ENCODE measurements around the gene DCHS2.

DCHS2 gene

DNA sequence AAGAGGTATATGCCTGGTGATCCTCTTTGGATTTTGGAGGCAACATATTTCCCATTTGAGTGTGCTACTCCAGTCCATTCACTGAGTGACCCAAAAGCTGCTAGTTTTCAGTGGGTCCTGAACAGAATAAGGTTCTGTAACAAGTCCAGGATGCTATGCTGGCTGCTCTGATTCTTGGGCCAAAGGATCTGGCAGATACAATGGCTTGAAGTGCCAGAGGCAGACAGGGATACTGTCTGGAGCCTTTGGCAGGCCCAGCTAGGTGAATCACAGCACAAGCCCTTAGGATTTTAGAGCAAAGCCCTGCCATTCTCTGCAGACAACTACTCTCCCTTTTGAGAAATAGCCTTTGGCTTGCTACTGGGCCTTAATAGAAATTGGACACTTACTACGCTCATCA lies 40.6 kb downstream of the DCHS2 start:
- TF ChIP-seq TAF1 (IDR thresholded peaks at IDR 0.05; ENCODE audit: borderline replicate concordance, insufficient read depth, low read length) (no peak), SIN3A (IDR thresholded peaks at IDR 0.05; ENCODE audit: borderline replicate concordance, insufficient read depth, low read length) (no peak), POLR2AphosphoS5 (IDR thresholded peaks at IDR 0.05; ENCODE audit: low read depth, low read length) (no peak), FOXP2 (optimal IDR thresholded peaks at IDR 0.05; ENCODE audit: borderline replicate concordance, extremely low read depth, extremely low read length, insufficient read depth) (no peak)
- TF ChIP-seq, protein P1, sequence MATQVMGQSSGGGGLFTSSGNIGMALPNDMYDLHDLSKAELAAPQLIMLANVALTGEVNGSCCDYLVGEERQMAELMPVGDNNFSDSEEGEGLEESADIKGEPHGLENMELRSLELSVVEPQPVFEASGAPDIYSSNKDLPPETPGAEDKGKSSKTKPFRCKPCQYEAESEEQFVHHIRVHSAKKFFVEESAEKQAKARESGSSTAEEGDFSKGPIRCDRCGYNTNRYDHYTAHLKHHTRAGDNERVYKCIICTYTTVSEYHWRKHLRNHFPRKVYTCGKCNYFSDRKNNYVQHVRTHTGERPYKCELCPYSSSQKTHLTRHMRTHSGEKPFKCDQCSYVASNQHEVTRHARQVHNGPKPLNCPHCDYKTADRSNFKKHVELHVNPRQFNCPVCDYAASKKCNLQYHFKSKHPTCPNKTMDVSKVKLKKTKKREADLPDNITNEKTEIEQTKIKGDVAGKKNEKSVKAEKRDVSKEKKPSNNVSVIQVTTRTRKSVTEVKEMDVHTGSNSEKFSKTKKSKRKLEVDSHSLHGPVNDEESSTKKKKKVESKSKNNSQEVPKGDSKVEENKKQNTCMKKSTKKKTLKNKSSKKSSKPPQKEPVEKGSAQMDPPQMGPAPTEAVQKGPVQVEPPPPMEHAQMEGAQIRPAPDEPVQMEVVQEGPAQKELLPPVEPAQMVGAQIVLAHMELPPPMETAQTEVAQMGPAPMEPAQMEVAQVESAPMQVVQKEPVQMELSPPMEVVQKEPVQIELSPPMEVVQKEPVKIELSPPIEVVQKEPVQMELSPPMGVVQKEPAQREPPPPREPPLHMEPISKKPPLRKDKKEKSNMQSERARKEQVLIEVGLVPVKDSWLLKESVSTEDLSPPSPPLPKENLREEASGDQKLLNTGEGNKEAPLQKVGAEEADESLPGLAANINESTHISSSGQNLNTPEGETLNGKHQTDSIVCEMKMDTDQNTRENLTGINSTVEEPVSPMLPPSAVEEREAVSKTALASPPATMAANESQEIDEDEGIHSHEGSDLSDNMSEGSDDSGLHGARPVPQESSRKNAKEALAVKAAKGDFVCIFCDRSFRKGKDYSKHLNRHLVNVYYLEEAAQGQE (IDR thresholded peaks at IDR 0.05; ENCODE audit: insufficient read depth in 1 of 2, low read depth in 2 of 2, low read length in 2 of 2) = no peak

DNA sequence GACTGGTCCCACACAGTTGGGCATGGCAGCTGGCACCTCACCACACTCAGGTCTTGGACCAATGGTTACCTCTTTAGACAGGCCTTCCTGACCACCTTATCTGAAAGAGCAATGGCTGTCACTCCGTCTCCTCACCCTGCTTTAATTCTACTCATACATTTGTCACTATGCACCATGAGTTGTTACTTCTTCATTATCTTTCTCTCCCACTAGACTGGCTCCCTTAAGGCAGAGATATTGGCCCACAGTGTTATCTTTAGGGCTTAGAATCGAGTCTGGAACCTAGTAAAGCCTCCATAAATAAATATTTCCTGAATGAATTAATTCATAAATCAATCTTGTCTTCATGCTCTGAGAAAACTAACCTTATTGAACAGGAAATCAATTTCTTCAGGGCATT lies 46.6 kb downstream of the DCHS2 start:
- TF ChIP-seq TAF1 (IDR thresholded peaks at IDR 0.05; ENCODE audit: borderline replicate concordance, insufficient read depth, low read length) = no peak
- no peak for TF ChIP-seq SIN3A (IDR thresholded peaks at IDR 0.05; ENCODE audit: borderline replicate concordance, insufficient read depth, low read length)
- TF ChIP-seq, protein P1 (IDR thresholded peaks at IDR 0.05; ENCODE audit: insufficient read depth in 1 of 2, low read depth in 2 of 2, low read length in 2 of 2) = no peak
- TF ChIP-seq POLR2AphosphoS5 (IDR thresholded peaks at IDR 0.05; ENCODE audit: low read depth, low read length) = no peak
- no peak for TF ChIP-seq FOXP2 (optimal IDR thresholded peaks at IDR 0.05; ENCODE audit: borderline replicate concordance, extremely low read depth, extremely low read length, insufficient read depth)

DNA sequence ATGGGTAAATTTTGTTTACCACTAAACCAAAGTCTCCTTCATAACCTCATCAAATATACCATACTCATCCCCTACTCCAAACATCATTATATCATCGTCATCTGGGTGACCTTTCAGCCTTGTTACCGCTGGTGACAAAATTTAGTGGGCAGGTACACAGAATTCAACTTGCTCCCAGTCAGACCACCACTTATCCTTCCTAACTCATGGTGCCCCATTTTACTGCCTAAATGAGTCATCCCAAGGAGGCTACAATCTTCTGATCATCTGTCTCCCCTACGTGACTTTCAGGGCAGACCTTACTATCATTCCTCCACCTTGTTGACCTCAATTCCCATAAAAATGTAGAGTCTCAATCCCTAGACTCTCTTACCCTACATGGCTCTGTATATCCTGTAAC lies 49.6 kb downstream of the DCHS2 start:
- no peak for TF ChIP-seq TAF1 (IDR thresholded peaks at IDR 0.05; ENCODE audit: borderline replicate concordance, insufficient read depth, low read length)
- TF ChIP-seq FOXP2 (optimal IDR thresholded peaks at IDR 0.05; ENCODE audit: borderline replicate concordance, extremely low read depth, extremely low read length, insufficient read depth) = no peak
- TF ChIP-seq, protein P1 (IDR thresholded peaks at IDR 0.05; ENCODE audit: insufficient read depth in 1 of 2, low read depth in 2 of 2, low read length in 2 of 2) = no peak
- TF ChIP-seq SIN3A (IDR thresholded peaks at IDR 0.05; ENCODE audit: borderline replicate concordance, insufficient read depth, low read length) = no peak
- no peak for TF ChIP-seq POLR2AphosphoS5 (IDR thresholded peaks at IDR 0.05; ENCODE audit: low read depth, low read length)

DNA sequence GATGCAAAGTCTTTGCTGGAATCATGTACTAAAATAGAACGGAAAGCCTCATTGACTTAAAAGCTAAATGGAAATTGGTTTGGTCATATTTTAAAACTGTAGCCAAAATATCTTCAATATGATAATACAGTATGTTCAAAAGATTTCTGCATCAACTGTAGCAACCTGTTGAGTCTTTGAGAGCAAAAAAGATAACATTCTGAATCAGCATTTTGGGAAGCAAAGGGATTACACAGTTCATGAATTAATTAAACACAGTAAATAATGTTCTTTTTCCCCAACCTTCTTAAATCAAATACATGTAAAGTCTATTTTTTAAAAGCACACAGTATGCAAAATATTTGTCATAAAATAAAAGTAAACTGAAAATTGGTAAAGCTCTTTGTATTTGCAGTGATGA lies 50.5 kb downstream of the DCHS2 start:
- TF ChIP-seq SIN3A (IDR thresholded peaks at IDR 0.05; ENCODE audit: borderline replicate concordance, insufficient read depth, low read length) (no peak), POLR2AphosphoS5 (IDR thresholded peaks at IDR 0.05; ENCODE audit: low read depth, low read length) (no peak), TAF1 (IDR thresholded peaks at IDR 0.05; ENCODE audit: borderline replicate concordance, insufficient read depth, low read length) (no peak), FOXP2 (optimal IDR thresholded peaks at IDR 0.05; ENCODE audit: borderline replicate concordance, extremely low read depth, extremely low read length, insufficient read depth) (no peak)

DNA sequence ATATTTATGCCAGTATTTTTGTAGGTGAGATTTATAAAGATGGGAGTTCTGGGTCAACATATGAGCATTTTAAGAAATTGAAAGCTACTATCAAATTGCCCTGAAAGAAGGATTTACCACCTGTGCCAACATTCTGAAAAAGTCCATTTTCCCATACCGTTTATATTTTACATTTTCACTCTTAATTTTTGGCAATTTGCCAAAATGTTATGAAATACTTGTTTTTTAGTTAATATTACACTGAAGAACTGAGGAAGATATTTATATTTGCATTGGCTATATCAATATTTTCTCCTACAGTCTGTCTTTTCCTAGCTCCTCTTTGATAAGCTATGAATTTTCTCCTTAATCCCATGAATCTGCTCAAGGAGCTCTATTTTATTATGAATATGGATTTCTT lies 52.4 kb downstream of the DCHS2 start:
- TF ChIP-seq TAF1 (IDR thresholded peaks at IDR 0.05; ENCODE audit: borderline replicate concordance, insufficient read depth, low read length) (no peak), FOXP2 (optimal IDR thresholded peaks at IDR 0.05; ENCODE audit: borderline replicate concordance, extremely low read depth, extremely low read length, insufficient read depth) (no peak), POLR2AphosphoS5 (IDR thresholded peaks at IDR 0.05; ENCODE audit: low read depth, low read length) (no peak), SIN3A (IDR thresholded peaks at IDR 0.05; ENCODE audit: borderline replicate concordance, insufficient read depth, low read length) (no peak)
- TF ChIP-seq, protein P1 (IDR thresholded peaks at IDR 0.05; ENCODE audit: insufficient read depth in 1 of 2, low read depth in 2 of 2, low read length in 2 of 2) = no peak
